ENCODE measurements around the gene IL20RA.
"Not testable (repeated sequence)": the region's sequence is repeated elsewhere in the genome, so short reads cannot be mapped to it uniquely, and the experiment has no call there.

Gene IL20RA

DNA sequence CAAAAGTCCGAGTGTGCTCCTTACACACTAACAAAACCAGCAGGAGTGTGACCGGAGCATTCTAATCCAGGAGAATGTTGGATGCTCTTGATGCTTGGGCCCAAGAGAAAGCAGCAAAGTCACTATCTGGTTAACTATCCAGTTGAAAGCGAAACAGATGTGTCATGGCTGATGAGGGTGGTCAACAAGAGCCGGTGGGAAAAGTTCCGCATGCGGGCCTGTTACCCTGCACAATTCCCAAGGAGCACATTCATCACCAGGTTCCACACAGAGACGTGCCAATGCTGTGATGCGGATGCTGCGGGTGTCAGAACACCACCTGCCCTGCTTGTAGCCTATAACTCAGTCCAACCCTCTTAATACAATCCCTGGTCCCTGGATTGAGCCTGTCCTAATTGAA, 38.7 kb downstream of the IL20RA start:
- no peak for FAIRE-seq

GRCh38 chr6:137005073-137005472, 39.7 kb downstream of the IL20RA start:
- FAIRE-seq: no peak

DNA sequence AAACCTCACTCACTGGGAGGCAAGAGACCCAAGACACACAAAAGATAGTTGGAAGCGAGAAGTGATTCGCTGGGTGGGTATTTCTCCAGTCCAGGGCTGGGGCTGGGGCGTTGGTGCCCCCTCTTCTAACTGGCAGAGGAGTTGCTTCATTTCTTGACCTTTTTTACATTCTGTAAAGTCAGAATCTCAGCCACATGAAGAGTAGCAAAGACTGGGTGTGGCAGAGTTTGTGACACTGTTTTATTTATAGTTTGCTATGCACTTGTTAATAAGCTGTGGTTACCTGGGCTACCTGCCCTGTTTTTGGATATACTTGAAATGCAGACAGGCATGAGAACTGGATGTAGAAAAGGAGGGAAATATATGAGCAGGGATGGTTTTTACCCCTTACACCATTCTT, 42.3 kb downstream of the IL20RA start:
- no peak for FAIRE-seq

DNA sequence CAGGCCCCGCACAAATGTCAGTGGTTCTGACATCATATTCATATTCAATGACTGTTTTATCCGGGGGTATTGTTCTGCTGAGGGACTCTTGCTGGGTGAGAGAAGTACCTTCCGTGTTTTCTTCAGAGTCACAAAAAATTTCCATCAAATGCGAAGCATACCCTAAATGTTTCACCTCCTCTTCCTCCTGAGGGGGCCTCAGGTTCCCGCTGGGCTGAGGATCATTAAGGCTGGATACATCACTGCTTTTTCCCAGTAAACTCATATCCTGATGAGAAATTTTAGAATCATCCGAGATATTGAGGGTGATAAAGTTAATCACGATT, 42.8 kb downstream of the IL20RA start:
- FAIRE-seq: no peak

GRCh38 chr6:137001299-137001976, 43.3 kb downstream of the IL20RA start:
- FAIRE-seq: no peak

- FAIRE-seq: no peak
Measured at GRCh38 chr6:137000825-137001224, 43.9 kb downstream of the IL20RA start.

- no peak for FAIRE-seq
Measured at GRCh38 chr6:136995521-136995920, 49.2 kb downstream of the IL20RA start.

DNA sequence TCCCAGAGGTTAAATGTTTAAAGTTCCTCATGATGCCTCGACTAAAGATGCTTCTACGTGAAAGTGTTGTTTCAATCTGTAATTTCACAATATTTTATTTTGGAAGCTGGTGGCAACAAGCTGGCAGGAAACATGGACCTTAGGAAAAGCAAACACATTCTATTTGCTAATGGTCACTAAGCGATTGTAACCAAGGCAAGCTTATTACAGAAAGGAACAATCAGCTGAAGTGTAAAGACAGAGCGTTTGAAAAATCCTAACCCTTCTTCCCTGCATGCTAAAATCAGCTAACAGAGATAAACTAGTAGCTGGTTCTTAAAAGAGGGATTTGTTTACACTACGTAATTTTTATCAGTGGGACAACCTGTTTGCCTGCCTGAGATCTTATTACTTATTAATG, 50.0 kb downstream of the IL20RA start:
- no peak for FAIRE-seq

DNA sequence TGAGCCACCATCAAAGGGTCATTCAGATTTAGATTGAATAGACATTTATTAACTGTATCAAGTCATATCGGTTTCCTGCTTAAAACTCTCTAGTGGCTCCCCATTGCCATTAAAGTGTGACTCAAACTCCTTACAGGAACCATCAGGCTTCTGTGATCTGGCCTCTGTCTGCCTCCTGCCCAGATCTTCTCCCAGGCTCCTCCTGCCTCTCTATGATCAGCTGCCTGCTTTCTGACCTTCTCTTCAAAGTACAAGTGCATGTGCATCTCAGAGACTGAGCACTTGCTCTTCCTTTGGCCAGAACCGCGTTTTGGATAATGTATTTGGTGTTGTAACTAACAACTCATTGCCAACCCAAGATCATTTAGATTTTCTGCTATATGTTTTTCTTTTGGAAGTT, 52.7 kb downstream of the IL20RA start:
- no peak for FAIRE-seq

- no peak for FAIRE-seq
Measured at GRCh38 chr6:136991646-136992045, 53.1 kb downstream of the IL20RA start.

- no peak for FAIRE-seq
Measured at GRCh38 chr6:136990754-136991153, 54.0 kb downstream of the IL20RA start.

GRCh38 chr6:136990242-136990578, 54.6 kb downstream of the IL20RA start:
- FAIRE-seq: no peak

DNA sequence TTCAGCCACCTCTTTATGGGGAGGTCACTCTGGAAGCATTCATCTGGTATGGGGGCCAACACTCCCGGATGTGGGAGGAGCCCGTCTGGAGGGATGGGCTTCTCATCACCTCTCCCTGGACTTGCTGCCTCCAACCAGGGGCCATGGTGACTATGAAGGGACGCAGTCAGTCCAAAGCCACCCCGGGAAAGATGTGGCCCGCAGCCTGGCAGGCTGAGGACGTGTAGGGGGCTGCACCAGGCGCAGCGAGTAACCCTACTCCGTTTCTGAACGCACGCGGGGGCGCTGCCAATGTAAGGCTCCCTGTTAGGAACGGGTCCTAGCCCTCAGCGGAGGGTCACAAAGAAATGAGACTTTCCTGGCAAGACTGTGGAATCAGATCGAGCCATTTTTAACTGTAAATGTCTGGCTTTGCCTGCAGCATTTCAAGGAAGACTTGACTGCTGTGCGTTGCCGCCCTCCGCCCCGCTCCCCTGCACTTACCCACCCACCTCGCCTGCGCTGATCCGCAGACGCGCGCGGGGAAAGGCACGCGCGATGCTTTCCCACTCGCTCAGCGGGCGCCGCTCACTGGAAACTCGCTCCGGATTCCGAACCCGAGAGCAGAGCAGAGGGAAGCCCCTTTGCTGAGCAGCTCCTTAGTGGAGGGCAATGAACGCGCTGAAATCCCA, 55.1 kb downstream of the IL20RA start:
- FAIRE-seq: no peak

GRCh38 chr6:136987526-136987925, 57.2 kb downstream of the IL20RA start:
- no peak for FAIRE-seq

DNA sequence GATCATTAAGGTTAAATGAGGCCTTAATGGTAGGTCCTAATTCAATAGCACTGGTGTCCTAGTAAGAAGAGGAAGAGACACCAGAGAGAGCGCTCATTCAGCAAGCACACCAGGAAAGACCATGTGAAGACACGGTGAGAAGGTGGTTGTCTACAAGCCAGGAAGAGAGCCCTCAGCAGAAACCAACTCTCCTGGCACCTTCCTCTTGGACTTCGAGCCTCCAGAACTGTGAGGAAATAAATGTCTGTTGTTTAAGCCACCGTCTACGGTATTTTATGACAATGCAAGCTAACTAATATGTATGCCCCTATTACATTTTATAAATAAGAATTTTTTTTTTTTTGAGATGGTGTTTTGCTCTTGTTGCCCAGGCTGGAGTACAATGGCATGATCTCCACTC, 59.3 kb downstream of the IL20RA start:
- FAIRE-seq: no peak

GRCh38 chr6:136984578-136984977, 60.2 kb downstream of the IL20RA start:
- FAIRE-seq: no peak

- no peak for FAIRE-seq
Measured at GRCh38 chr6:136983687-136984086, 61.1 kb downstream of the IL20RA start.

DNA sequence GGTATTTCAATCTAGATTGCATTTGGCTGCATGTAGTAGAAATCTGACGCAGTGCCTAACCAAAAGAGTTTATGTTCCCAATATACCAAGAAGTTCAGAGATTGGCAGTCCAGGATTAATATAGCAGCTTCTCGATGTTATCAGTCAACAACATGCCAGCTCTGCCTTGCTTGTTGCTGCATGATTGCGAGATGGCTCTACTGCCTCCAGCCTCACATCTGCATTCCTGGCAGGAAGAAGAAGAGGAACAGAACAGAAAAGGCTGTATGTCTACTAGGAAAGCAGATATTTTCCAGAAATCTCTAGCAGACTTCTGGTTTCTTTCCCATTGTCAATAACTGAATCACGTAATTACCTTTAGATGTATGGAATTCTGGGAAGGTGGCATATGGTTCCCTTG, 61.8 kb downstream of the IL20RA start:
- no peak for FAIRE-seq

DNA sequence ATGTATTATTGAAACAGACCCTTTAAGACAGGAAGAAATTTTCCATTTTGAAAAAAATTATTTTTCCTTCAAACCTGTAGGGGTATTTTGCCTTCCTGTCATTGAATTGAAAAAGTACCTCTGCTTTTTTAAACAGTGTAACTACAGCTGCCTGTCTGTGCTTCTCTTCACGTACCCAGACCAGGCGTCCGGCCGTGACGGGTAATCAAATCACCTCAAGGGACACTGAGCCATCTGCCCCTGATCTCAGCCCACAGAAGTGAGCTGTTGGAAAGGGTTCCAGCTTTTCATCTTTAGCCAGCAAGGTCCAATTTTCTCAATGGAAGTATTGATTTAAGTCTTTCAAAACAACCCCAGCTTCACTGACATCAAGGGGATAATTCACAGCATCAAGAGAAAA, 64.7 kb downstream of the IL20RA start:
- FAIRE-seq: no peak

DNA sequence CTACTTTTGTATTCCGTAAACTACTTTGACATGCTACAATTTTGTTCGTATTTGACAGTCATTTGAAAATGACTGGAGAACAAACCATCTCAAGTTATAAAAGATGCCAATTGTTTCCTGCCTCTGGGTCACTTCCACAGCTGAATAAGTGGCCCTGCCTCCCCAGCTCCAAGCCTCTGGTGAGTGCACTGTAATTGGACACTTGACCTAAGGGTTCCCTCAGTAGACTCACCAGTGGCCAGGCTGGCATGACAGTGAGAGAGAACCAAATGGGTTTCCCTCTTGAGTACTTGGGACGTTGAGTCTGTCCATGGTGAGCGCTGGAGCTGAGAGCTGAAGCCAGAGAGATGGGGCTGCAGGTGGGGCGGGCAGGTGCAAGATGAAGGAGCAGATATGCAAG, 65.6 kb downstream of the IL20RA start:
- FAIRE-seq: no peak

DNA sequence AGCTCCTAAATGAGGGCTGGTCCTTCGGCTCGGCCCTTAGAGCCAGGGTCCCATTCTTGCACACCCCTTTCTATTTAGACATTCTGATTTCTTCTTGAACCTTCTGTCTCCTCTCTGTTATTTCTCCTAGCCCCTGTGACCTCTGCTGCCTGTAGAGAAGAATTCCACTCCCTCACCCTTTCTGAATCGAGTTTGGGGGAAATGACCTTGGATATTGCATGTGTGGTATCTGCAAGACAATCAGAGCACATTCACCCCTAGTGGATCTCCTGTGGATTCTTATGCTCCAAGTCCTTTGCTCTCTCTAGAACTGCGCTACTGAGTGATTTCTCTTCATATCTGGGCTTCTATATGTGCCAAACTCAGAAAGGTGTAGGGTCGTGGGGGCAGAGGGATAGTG, 67.7 kb downstream of the IL20RA start:
- FAIRE-seq: no peak

GRCh38 chr6:136975089-136975715, 69.6 kb downstream of the IL20RA start:
- no peak for FAIRE-seq

- not testable (repeated sequence) for FAIRE-seq
Measured at GRCh38 chr6:136973781-136974180, 71.0 kb downstream of the IL20RA start.

DNA sequence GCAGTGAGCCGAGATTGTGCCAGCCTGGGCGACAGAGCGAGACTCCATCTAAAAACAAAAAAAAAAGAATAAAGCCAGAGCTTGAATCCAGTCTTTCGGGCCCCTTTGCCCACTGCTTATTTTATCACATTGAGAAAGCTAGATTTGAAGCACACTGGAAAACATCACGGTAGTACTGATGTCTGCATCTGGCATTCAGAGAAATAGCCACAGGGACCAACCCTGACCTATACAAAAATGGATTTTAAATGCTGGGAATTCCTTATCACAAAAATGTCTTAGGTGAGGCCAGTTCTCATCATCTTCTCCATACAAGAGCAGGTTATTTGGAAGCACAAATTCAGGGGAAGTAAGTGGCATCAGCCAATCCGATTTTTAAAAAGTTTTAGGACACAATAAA, 73.2 kb downstream of the IL20RA start:
- no peak for FAIRE-seq

- no peak for FAIRE-seq
Measured at GRCh38 chr6:136969930-136970329, 74.8 kb downstream of the IL20RA start.
